DOHH2 (cell line): ENCODE data around the gene ANKRD23.

Source experiments
- H3F3A ChIP-seq: fragments of 200-600 bp; sonication (generic), shearing (Covaris generic); 2 replicates; pipeline ENCODE4 v1.6.0; 2016; ENCODE audit warnings: antibody characterized with exemption, mild to moderate bottlenecking; ENCODE audit not compliant: control insufficient read depth, insufficient read depth
- H3K27ac ChIP-seq: fragments of 200-600 bp; sonication (generic); 2 replicates; pipeline ENCODE4 v1.5.1; 2014; ENCODE audit warnings: low read depth, mild to moderate bottlenecking, low read length, moderate library complexity
- H3K27me3 ChIP-seq: fragments of 200-600 bp; sonication (generic); 2 replicates; pipeline ENCODE4 v1.6.1; 2014; ENCODE audit warnings: mild to moderate bottlenecking, low read length, mixed read lengths; ENCODE audit not compliant: control insufficient read depth
- H3K36me3 ChIP-seq: fragments of 200-600 bp; sonication (generic); 2 replicates; pipeline ENCODE4 v1.6.1; 2014; ENCODE audit warnings: mild to moderate bottlenecking, low read length, moderate library complexity, mixed read lengths; ENCODE audit not compliant: control insufficient read depth
- H3K4me1 ChIP-seq: fragments of 200-600 bp; sonication (generic); 2 replicates; pipeline ENCODE4 v1.6.1; 2014; ENCODE audit warnings: mild to moderate bottlenecking, low read length, mixed read lengths; ENCODE audit not compliant: control insufficient read depth
- H3K4me2 ChIP-seq: fragments of 200-600 bp; sonication (generic); 2 replicates; pipeline ENCODE4 v1.6.0; 2014; ENCODE audit warnings: mild to moderate bottlenecking, low read length, moderate library complexity
- H3K4me3 ChIP-seq: fragments of 200-600 bp; sonication (generic); 2 replicates; pipeline ENCODE4 v1.5.1; 2014; ENCODE audit warnings: mild to moderate bottlenecking, low read length, mixed read lengths
- H3K79me2 ChIP-seq: fragments of 200-600 bp; sonication (generic); 2 replicates; pipeline ENCODE4 v1.6.1; 2014; ENCODE audit warnings: mild to moderate bottlenecking, low read length, mixed read lengths; ENCODE audit not compliant: control insufficient read depth
- H3K9me2 ChIP-seq: fragments of 200-600 bp; sonication (generic); replicated peaks from 2 replicates; pipeline ENCODE4 v1.6.1; 2014; ENCODE audit warnings: mild to moderate bottlenecking, low read length, mixed read lengths; ENCODE audit not compliant: control insufficient read depth
- H3K9me3 ChIP-seq: fragments of 200-600 bp; sonication (generic); 2 replicates; pipeline ENCODE4 v1.6.1; 2014; ENCODE audit warnings: antibody characterized with exemption, low read length, mixed read lengths; ENCODE audit not compliant: control insufficient read depth, insufficient read depth
- H4K20me1 ChIP-seq: fragments of 200-600 bp; sonication (generic); 2 replicates; pipeline ENCODE4 v1.6.0; 2014; ENCODE audit warnings: low read depth, mild to moderate bottlenecking, antibody characterized with exemption, low read length, moderate library complexity; ENCODE audit not compliant: control insufficient read depth, insufficient read depth
- EZH2phosphoT487 ChIP-seq: fragments of 200-600 bp; sonication (generic); IDR thresholded peaks from 2 replicates; pipeline ENCODE4 v1.6.1; 2017; ENCODE audit warnings: borderline replicate concordance, mild to moderate bottlenecking, antibody characterized with exemption, low read length, moderate library complexity, mixed read lengths
- TF ChIP-seq, protein P1 (sequence below): fragments of 200-600 bp; sonication (generic); IDR thresholded peaks from one replicate; pipeline ENCODE4 v1.5.1; 2014; ENCODE audit warnings: antibody characterized with exemption, mild to moderate bottlenecking, low read depth, low read length; ENCODE audit not compliant: poor library complexity, severe bottlenecking

The ANKRD23 gene

DNA sequence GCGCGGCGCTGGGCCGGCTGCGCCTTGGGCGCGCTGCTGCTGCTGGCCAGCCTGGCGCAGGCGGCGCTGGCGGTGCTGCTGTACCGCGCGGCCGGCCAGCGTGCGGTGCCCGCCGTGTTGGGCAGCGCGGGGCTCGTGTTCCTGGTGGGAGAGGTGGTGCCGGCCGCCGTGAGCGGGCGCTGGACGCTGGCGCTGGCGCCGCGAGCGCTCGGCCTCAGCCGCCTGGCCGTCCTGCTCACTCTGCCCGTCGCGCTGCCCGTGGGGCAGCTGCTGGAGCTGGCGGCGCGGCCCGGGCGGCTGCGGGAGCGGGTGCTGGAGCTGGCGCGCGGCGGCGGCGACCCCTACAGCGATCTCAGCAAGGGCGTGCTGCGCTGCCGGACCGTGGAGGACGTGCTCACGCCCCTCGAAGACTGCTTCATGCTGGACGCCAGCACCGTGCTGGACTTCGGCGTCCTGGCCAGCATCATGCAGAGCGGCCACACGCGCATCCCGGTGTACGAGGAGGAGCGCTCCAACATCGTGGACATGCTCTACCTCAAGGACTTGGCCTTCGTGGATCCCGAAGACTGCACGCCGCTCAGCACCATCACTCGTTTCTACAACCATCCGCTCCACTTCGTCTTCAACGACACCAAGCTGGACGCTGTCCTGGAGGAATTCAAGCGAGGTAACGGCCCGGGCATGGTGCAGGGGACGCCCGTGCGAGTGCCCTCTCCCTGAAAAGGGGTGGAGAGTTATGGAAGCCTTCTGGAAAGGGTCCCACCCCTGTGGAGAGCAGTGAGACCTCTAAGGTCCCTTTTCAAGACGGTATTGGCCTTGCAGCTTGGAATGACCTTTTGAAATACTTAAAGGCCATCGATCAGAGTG is 26.8 kb downstream of the ANKRD23 start:
- H3K9me2 ChIP-seq, result no peaks in the 10 kb centered on the region
- peaks cover 55% of the 10 kb centered on the region for H3K79me2 ChIP-seq
- H3K27me3 ChIP-seq, result no peaks in the 10 kb centered on the region
- H3K4me1 ChIP-seq, result peaks cover 55% of the 10 kb centered on the region
- H4K20me1 ChIP-seq, result peaks cover 26% of the 10 kb centered on the region
- no peak overlapping the region for H3K27ac ChIP-seq
- H3K36me3 ChIP-seq, result peaks cover 43% of the 10 kb centered on the region
- TF ChIP-seq, protein P1, sequence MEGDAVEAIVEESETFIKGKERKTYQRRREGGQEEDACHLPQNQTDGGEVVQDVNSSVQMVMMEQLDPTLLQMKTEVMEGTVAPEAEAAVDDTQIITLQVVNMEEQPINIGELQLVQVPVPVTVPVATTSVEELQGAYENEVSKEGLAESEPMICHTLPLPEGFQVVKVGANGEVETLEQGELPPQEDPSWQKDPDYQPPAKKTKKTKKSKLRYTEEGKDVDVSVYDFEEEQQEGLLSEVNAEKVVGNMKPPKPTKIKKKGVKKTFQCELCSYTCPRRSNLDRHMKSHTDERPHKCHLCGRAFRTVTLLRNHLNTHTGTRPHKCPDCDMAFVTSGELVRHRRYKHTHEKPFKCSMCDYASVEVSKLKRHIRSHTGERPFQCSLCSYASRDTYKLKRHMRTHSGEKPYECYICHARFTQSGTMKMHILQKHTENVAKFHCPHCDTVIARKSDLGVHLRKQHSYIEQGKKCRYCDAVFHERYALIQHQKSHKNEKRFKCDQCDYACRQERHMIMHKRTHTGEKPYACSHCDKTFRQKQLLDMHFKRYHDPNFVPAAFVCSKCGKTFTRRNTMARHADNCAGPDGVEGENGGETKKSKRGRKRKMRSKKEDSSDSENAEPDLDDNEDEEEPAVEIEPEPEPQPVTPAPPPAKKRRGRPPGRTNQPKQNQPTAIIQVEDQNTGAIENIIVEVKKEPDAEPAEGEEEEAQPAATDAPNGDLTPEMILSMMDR, result no peak
- TF ChIP-seq EZH2phosphoT487, result no peak
- H3F3A ChIP-seq, result no peaks in the 10 kb centered on the region
- H3K9me3 ChIP-seq, result no peaks in the 10 kb centered on the region
- H3K4me2 ChIP-seq, result peak overlapping the region; percentile 92
- peak overlapping the region; percentile 82 for H3K4me3 ChIP-seq

DNA sequence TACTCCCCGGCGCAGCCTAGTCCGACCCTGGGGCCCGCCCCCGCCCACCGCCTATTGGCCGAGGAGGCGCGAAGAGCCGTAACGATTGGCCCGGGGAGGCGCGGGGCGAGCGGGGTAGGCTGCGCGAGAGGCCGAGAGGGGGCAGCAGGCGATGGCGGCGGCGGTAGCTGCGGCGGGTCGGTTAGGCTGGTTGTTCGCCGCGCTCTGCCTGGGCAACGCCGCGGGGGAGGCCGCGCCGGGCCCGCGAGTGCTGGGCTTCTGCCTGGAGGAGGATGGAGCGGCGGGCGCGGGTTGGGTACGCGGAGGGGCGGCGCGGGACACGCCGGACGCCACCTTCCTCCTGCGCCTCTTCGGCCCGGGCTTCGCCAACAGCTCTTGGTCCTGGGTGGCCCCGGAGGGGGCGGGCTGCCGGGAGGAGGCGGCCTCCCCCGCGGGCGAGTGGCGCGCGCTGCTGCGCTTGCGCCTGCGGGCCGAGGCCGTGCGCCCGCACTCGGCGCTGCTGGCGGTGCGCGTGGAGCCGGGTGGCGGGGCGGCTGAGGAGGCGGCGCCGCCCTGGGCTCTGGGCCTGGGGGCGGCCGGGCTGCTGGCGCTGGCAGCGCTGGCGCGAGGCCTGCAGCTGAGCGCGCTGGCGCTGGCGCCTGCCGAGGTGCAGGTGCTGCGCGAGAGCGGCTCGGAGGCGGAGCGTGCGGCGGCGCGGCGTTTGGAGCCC is 27.5 kb downstream of the ANKRD23 start, which contains the start of gene CNNM3:
Gene CNNM3 (plus strand): TSS at position 142 of the 709 bp plus-strand sequence. CDS start 10 bp downstream, at position 152.
- Histone ChIP-seq H3F3A (no peaks in the 10 kb centered on the region), H3K79me2 (peaks cover 50% of the 10 kb centered on the region), H3K9me3 (no peaks in the 10 kb centered on the region), H3K4me3 (peak within 1 kb of the TSS; percentile 93), H3K27me3 (no peaks in the 10 kb centered on the region), H3K4me2 (peak within 1 kb of the TSS; percentile 93), H3K4me1 (peaks cover 63% of the 10 kb centered on the region), H3K9me2 (no peaks in the 10 kb centered on the region), H3K27ac (peak within 1 kb of the TSS; percentile 60), H4K20me1 (peaks cover 26% of the 10 kb centered on the region), H3K36me3 (peaks cover 40% of the 10 kb centered on the region)
- TF ChIP-seq, protein P1, result peak; percentile 40
- TF ChIP-seq EZH2phosphoT487, result no peak

DNA sequence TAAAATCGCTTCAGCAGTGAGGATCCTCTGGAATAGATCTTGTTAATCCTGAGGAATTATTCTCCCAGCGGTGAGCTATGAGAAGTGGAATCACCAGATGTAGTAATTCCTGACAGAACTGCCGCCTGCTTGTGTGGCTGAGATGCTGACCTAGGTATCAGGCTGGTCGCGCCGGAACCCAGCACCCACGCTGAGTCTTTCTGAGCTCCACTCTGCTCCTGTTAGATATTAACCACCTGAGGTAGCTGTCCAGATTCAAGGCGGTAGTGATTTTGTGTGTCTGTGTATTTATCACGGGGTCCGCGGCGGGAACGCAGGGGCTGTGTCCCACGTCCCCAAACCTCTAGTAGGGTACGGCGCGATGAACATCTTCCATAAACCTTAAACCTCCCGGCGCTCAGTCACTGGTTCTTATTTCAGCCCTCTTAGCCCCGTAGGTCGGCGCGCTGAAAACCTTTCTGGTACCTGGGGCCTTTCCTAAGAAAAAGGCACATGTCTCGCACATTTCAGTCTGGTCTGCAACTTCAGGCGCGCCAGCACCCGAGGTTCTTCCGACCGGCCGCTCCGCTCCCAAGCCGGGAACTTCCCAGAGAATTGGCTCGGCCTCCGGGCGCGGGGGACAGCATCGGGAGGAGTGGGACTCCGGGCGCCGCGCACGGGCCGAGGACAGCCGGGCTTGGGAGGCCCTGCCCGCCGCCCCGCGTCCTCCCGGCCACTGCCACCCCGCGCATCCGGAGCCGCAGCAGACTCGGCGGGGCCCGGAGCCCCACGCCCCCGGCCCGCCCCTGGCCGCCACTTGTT is 28.3 kb downstream of the ANKRD23 start:
- Histone ChIP-seq H3K4me3 (peak overlapping the region; percentile 93), H3K27me3 (no peaks in the 10 kb centered on the region), H4K20me1 (peaks cover 23% of the 10 kb centered on the region), H3K79me2 (peaks cover 43% of the 10 kb centered on the region), H3K27ac (peak overlapping the region; percentile 39), H3K9me3 (no peaks in the 10 kb centered on the region), H3K4me1 (peaks cover 62% of the 10 kb centered on the region), H3K36me3 (peaks cover 32% of the 10 kb centered on the region), H3K4me2 (peak overlapping the region; percentile 93), H3F3A (no peaks in the 10 kb centered on the region), H3K9me2 (no peaks in the 10 kb centered on the region)
- no peak for TF ChIP-seq EZH2phosphoT487
- TF ChIP-seq, protein P1, result no peak
